Measurements from ENCODE around the gene FBXO9.

The FBXO9 gene

GRCh38 chr6:53134601-53135235 is 69.5 kb downstream of the FBXO9 start:
- DNase-seq (ENCODE audit: low read depth in 3 of 3): no peak

DNA sequence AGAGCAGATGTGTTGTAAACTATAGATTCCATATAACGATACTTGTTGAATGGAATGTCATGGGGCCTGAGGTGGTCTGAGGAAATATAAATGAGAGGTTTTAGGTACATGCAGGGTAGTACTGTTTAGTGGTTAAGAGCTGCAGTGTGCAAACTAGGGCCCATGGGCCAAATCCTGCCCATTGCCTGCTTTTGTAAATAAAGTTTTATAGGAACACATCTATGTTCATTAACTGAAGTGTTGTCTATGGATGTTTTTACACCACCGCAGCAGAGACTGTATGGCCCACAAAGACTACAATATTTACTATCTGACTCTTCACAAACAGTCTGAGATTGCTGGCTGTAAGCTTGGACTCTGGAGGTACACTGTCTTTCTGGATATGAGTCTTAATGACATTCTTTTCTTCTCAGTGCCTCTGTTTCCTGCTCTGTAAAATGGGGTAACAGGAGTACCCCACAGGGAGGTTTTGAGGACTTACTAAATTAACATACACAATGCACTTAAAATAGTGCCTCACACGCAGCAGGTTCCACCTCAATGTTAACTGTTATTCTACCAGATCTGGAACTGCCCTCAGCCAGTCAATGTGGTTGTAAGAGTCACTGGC is 70.9 kb downstream of the FBXO9 start:
- no peak for DNase-seq (ENCODE audit: low read depth in 3 of 3)

DNA sequence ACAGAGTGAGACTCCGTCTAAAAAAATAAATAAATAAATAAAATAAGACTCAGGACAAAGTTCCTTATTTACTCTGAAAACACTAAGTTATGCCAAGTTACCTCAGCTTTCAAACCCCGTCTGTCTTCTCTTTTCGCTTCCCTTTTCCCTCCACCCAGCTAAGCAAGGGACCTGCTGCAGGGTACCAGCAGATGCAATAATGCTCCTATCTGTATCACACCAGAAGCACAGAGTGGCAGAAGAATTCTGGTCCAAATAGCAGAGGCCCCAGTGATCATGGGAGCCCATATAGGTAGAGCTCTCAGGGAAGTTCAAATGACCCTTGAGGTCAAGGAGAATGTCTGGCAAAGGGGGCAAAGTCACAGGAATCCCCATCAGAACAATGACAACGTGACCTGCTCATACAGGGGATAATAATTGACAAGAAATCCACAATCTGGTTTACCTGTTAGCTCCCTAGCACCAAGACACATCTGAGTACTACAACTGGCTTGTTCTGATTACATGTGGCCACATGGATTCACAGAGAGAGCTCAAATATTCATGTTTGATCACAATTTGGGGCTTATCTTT is 74.7 kb downstream of the FBXO9 start:
- DNase-seq (ENCODE audit: low read depth in 3 of 3): no peak

GRCh38 chr6:53142810-53143209 is 77.6 kb downstream of the FBXO9 start:
- DNase-seq (ENCODE audit: low read depth in 3 of 3): no peak

GRCh38 chr6:53143710-53144109 is 78.5 kb downstream of the FBXO9 start:
- no peak for DNase-seq (ENCODE audit: low read depth in 3 of 3)

DNA sequence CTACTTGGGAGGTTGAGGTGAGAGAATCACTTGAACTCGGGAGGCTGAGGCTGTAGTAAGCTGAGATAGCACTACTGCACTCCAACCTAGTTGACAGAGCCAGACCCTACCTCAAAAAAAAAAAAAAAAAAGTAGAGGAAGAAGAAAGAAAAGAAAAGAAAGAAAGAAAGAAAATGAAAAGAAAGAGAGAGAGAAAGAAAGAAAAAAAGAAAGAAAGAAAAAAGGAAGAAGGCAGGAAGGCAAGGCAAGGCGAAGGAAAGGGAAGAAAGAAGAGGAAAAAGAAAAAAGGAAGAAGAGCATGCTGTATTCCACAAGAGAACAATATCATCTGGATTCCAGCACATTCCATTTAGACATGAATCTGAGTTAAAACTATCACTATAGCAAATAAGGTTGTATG is 79.6 kb downstream of the FBXO9 start:
- no peak for DNase-seq (ENCODE audit: low read depth in 3 of 3)

DNA sequence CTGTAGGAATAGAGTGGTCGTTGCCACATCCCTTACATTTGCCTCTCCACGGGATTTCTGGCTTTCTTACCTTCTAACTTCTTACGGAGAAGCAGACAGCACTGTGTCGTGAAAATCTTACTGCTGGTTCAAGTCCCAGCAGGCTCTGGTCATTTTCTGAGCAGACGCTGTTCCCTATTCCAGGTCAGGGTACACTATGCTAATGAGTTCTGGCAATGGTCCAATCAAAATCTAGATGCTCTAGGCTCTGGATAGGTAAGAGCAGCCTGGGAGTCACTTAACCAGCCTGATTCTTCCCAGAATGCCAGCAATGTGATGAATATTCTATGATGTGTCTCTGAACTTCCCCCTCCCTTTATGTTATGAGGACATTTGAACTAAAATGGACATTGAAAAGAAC is 83.5 kb downstream of the FBXO9 start, which contains the start of gene GCM1:
GCM1 (minus strand) TSS at position 158 of the 400 bp plus-strand sequence. CDS start 3,209 bp downstream, outside the sequence.
- DNase-seq (ENCODE audit: low read depth in 3 of 3): no peak

Data from stimulated activated CD4-positive, alpha-beta T cell treated with anti-CD3 and anti-CD28 coated beads, TNF-alpha, amount 100 ng/mL, for 4 hours (primary cell).